WTC11 (cell line): ENCODE data around the gene ARHGAP4. TPM values are rescaled to one million over a fixed set of nuclear protein-coding genes. Genes with fewer than 3 reads are reported as not detected.

Source experiments
- ATAC-seq: fragments of 200-7000 bp; cut with Tn5 transposase; 2 replicates; pipeline ENCODE4 v1.10.0; 2021; ENCODE audit warnings: mild to moderate bottlenecking, moderate library complexity
- Bru-seq: library from RNA; stranded (reverse); fragments of 400-500 nt; gene quantifications from one replicate; lab custom pipeline; 2021; lab: Mats Ljungman, UMichigan
- CTCF ChIA-PET: fragments of 300-600 bp; sonication (Branson Sonifier 250); formaldehyde crosslinking; loops from one replicate; lab custom pipeline; 2021; ENCODE audit warnings: antibody characterized with exemption; lab: Charles Lee
- POLR2A ChIA-PET: fragments of 350-600 bp; sonication (Branson Sonifier 250); formaldehyde crosslinking; loops from one replicate; lab custom pipeline; 2021; ENCODE audit warnings: antibody characterized with exemption; lab: Charles Lee
- DNase-seq: peaks from one replicate; pipeline ENCODE4 v3.0.0; 2021; ENCODE audit warnings: low spot score
- H3K27ac Mint-ChIP-seq: 2 replicates; pipeline ENCODE4 v1.8.0; 2021; ENCODE audit warnings: mixed read lengths
- H3K27me3 Mint-ChIP-seq: 2 replicates; pipeline ENCODE4 v1.8.0; 2021; ENCODE audit warnings: low read depth, mild to moderate bottlenecking, moderate library complexity, mixed read lengths
- H3K36me3 Mint-ChIP-seq: 2 replicates; pipeline ENCODE4 v1.8.0; 2021; ENCODE audit warnings: mixed read lengths
- H3K4me1 Mint-ChIP-seq: 2 replicates; pipeline ENCODE4 v1.8.0; 2022; ENCODE audit warnings: mixed read lengths
- H3K4me3 Mint-ChIP-seq: 2 replicates; pipeline ENCODE4 v1.8.0; 2021; ENCODE audit warnings: mild to moderate bottlenecking, moderate library complexity, mixed read lengths
- H3K9me3 Mint-ChIP-seq: 2 replicates; pipeline ENCODE4 v1.8.0; 2021; ENCODE audit warnings: mixed read lengths
- ATF1 ChIP-seq: sonication (generic); formaldehyde crosslinking; IDR thresholded peaks from 2 replicates; pipeline ENCODE4 v1.8.1; 2023; ENCODE audit warnings: mild to moderate bottlenecking, moderate library complexity, missing genetic modification reagents
- E2F1 ChIP-seq: sonication (generic); formaldehyde crosslinking; IDR thresholded peaks from 2 replicates; pipeline ENCODE4 v1.8.0; 2022; ENCODE audit warnings: mild to moderate bottlenecking, missing genetic modification reagents
- E2F5 ChIP-seq: sonication (generic); formaldehyde crosslinking; IDR thresholded peaks from 2 replicates; pipeline ENCODE4 v1.8.1; 2022; ENCODE audit warnings: mild to moderate bottlenecking, moderate library complexity, missing genetic modification reagents
- ESRRA ChIP-seq: sonication (generic); formaldehyde crosslinking; IDR thresholded peaks from 2 replicates; pipeline ENCODE4 v1.8.1; 2022; ENCODE audit warnings: mild to moderate bottlenecking, missing genetic modification reagents, borderline replicate concordance
- FOXP1 ChIP-seq: sonication (generic); formaldehyde crosslinking; IDR thresholded peaks from 2 replicates; pipeline ENCODE4 v1.8.0; 2022; ENCODE audit warnings: missing genetic modification reagents, mild to moderate bottlenecking, moderate library complexity, borderline replicate concordance
- GABPB1 ChIP-seq: sonication (generic); formaldehyde crosslinking; IDR thresholded peaks from 2 replicates; pipeline ENCODE4 v1.8.1; 2023; ENCODE audit warnings: mild to moderate bottlenecking, missing genetic modification reagents
- HMGA2 ChIP-seq: fragments of 250-450 bp; sonication (Bioruptor Pico); IDR thresholded peaks from 2 replicates; pipeline ENCODE4 v1.4.0; 2021; ENCODE audit warnings: mild to moderate bottlenecking, moderate library complexity
- JUN ChIP-seq: sonication (generic); formaldehyde crosslinking; IDR thresholded peaks from 2 replicates; pipeline ENCODE4 v1.8.0; 2023; ENCODE audit warnings: mild to moderate bottlenecking, missing genetic modification reagents
- MXD4 ChIP-seq: fragments of 250-450 bp; sonication (Bioruptor Pico); IDR thresholded peaks from 2 replicates; pipeline ENCODE4 v1.8.0; 2021; ENCODE audit warnings: mild to moderate bottlenecking, moderate library complexity, borderline replicate concordance
- NFATC4 ChIP-seq: fragments of 250-450 bp; sonication (Bioruptor Pico); IDR thresholded peaks from 2 replicates; pipeline ENCODE4 v1.9.0; 2021; ENCODE audit warnings: mild to moderate bottlenecking
- NR3C1 ChIP-seq: sonication (generic); formaldehyde crosslinking; conservative IDR thresholded peaks from 2 replicates; pipeline ENCODE4 v1.8.1; 2023; ENCODE audit warnings: low read depth, mild to moderate bottlenecking, missing genetic modification reagents
- PRDM15 ChIP-seq: sonication (generic); formaldehyde crosslinking; IDR thresholded peaks from 2 replicates; pipeline ENCODE4 v1.8.0; 2022; ENCODE audit warnings: missing genetic modification reagents
- SMAD3 ChIP-seq: sonication (generic); formaldehyde crosslinking; IDR thresholded peaks from 2 replicates; pipeline ENCODE4 v1.8.0; 2022; ENCODE audit warnings: missing genetic modification reagents, mild to moderate bottlenecking, borderline replicate concordance
- TP53 ChIP-seq: sonication (generic); formaldehyde crosslinking; IDR thresholded peaks from 2 replicates; pipeline ENCODE4 v1.8.1; 2023; ENCODE audit warnings: mild to moderate bottlenecking, missing genetic modification reagents
- ZNF219 ChIP-seq: sonication (generic); formaldehyde crosslinking; IDR thresholded peaks from 2 replicates; pipeline ENCODE4 v1.8.0; 2023; ENCODE audit warnings: missing genetic modification reagents, mild to moderate bottlenecking, borderline replicate concordance
- ZNF232 ChIP-seq: sonication (generic); formaldehyde crosslinking; IDR thresholded peaks from 2 replicates; pipeline ENCODE4 v1.8.0; 2022; ENCODE audit warnings: mild to moderate bottlenecking, missing genetic modification reagents
- ZNF396 ChIP-seq: fragments of 250-450 bp; sonication (Bioruptor Pico); IDR thresholded peaks from 2 replicates; pipeline ENCODE4 v1.8.0; 2021; ENCODE audit warnings: mild to moderate bottlenecking, moderate library complexity, borderline replicate concordance
- ZNF416 ChIP-seq: fragments of 250-450 bp; sonication (Bioruptor Pico); IDR thresholded peaks from 2 replicates; pipeline ENCODE4 v1.9.0; 2021; ENCODE audit warnings: mild to moderate bottlenecking, inconsistent platforms
- long read RNA-seq, 3 experiments: library from RNA in 1 of 3; library from capped mRNA in 1 of 3; library from polyadenylated mRNA in 1 of 3; unstranded in 2 of 3; stranded (forward) in 1 of 3; transcript quantifications; one replicate each; pipeline ENCODE4 v2.0.0, GENCODE V29; 2021
- total RNA-seq: library from RNA; stranded (reverse); gene quantifications from 3 replicates; pipeline ENCODE4 v1.2.3, GENCODE V29; 2021
- TF ChIP-seq, protein P1 (sequence below): fragments of 250-450 bp; sonication (Bioruptor Pico); IDR thresholded peaks from 2 replicates; pipeline ENCODE4 v1.9.0; 2021; ENCODE audit warnings: moderate library complexity, mild to moderate bottlenecking, inconsistent platforms, borderline replicate concordance
- TF ChIP-seq, protein P2 (sequence below): sonication (generic); formaldehyde crosslinking; IDR thresholded peaks from 2 replicates; pipeline ENCODE4 v1.8.1; 2022; ENCODE audit warnings: mild to moderate bottlenecking, missing genetic modification reagents, moderate library complexity, borderline replicate concordance
- TF ChIP-seq, protein P3 (sequence below): sonication (generic); formaldehyde crosslinking; IDR thresholded peaks from 2 replicates; pipeline ENCODE4 v1.8.0; 2022; ENCODE audit warnings: mild to moderate bottlenecking, missing genetic modification reagents
- TF ChIP-seq, protein P4 (sequence below): sonication (generic); formaldehyde crosslinking; IDR thresholded peaks from 2 replicates; pipeline ENCODE4 v1.8.1; 2022; ENCODE audit warnings: missing genetic modification reagents, borderline replicate concordance
- TF ChIP-seq, protein P5 (sequence below): fragments of 250-450 bp; sonication (Bioruptor Pico); conservative IDR thresholded peaks from 2 replicates; pipeline ENCODE4 v1.9.0; 2021; ENCODE audit warnings: mild to moderate bottlenecking

Gene ARHGAP4
- 52.1 to 66.9 TPM (median 65.3 TPM) in 3 replicates for total RNA-seq
- Bru-seq, nascent RNA, result percentile 52 among the genes with signal in this experiment
- long read RNA-seq, experiment 1, transcript ARHGAP4-201 (22 exons, 3,235 nt), result major isoform, 49 of 115 reads
- long read RNA-seq, experiment 1, partial matches to known transcripts, result 28 of 115 reads
- long read RNA-seq, experiment 1, other reads (novel, unspliced or antisense), result 38 of 115 reads
- long read RNA-seq, experiment 2, transcript ARHGAP4-201 (22 exons, 3,235 nt), result major isoform, 13 of 49 reads
- long read RNA-seq, experiment 2, partial matches to known transcripts, result 22 of 49 reads
- long read RNA-seq, experiment 2, other reads (novel, unspliced or antisense), result 12 of 49 reads
- long read RNA-seq, experiment 3, result 0 reads

- H3K27me3 Mint-ChIP-seq, result no peaks in the 10 kb centered on the region
- peak within 1 kb of the TSS; percentile 86 for H3K4me3 Mint-ChIP-seq
- POLR2A ChIA-PET, result interaction anchor here (0.6 to 1.7 kb wide), 10 partner anchors 10 to 242 kb away, joined by 3 to 8 read pairs (median 4); no protein-coding TSS in a partner anchor
- peak within 1 kb of the TSS; percentile 87 for H3K27ac Mint-ChIP-seq
- DNase-seq, result peak; percentile 31
- CTCF ChIA-PET, result interaction anchor here (0.5 to 6.9 kb wide), 13 partner anchors 9 to 199 kb away, joined by 3 to 116 read pairs (median 5); partner anchors contain the start of genes NAA10 and RENBP
- H3K9me3 Mint-ChIP-seq, result no peaks in the 10 kb centered on the region
- ATAC-seq, result no peak
- no peaks in the 10 kb centered on the region for H3K36me3 Mint-ChIP-seq
- peaks cover 28% of the 10 kb centered on the region for H3K4me1 Mint-ChIP-seq
- no peak for TF ChIP-seq GABPB1 (CRISPR knock-in tag)
- no peak for TF ChIP-seq ZNF232
- TF ChIP-seq, protein P1, sequence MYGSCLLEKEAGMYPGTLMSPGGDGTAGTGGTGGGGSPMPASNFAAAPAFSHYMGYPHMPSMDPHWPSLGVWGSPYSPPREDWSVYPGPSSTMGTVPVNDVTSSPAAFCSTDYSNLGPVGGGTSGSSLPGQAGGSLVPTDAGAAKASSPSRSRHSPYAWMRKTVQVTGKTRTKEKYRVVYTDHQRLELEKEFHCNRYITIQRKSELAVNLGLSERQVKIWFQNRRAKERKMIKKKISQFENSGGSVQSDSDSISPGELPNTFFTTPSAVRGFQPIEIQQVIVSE (CRISPR knock-in tag), result no peak
- no peak for TF ChIP-seq SMAD3 (CRISPR knock-in tag)
- TF ChIP-seq E2F5 (CRISPR knock-in tag), result no peak
- TF ChIP-seq, protein P2, sequence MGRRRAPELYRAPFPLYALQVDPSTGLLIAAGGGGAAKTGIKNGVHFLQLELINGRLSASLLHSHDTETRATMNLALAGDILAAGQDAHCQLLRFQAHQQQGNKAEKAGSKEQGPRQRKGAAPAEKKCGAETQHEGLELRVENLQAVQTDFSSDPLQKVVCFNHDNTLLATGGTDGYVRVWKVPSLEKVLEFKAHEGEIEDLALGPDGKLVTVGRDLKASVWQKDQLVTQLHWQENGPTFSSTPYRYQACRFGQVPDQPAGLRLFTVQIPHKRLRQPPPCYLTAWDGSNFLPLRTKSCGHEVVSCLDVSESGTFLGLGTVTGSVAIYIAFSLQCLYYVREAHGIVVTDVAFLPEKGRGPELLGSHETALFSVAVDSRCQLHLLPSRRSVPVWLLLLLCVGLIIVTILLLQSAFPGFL (CRISPR knock-in tag), result no peak
- peak; percentile 51 for TF ChIP-seq FOXP1 (CRISPR knock-in tag)
- TF ChIP-seq ZNF416 (CRISPR knock-in tag), result no peak
- TF ChIP-seq PRDM15 (CRISPR knock-in tag), result no peak
- TF ChIP-seq, protein P3, sequence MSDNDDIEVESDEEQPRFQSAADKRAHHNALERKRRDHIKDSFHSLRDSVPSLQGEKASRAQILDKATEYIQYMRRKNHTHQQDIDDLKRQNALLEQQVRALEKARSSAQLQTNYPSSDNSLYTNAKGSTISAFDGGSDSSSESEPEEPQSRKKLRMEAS (CRISPR knock-in tag), result 0 out of 2 replicates have a peak, but pooled peaks have one; percentile 15
- TF ChIP-seq ATF1 (CRISPR knock-in tag), result no peak
- TF ChIP-seq ZNF219, result no peak
- TF ChIP-seq, protein P4, sequence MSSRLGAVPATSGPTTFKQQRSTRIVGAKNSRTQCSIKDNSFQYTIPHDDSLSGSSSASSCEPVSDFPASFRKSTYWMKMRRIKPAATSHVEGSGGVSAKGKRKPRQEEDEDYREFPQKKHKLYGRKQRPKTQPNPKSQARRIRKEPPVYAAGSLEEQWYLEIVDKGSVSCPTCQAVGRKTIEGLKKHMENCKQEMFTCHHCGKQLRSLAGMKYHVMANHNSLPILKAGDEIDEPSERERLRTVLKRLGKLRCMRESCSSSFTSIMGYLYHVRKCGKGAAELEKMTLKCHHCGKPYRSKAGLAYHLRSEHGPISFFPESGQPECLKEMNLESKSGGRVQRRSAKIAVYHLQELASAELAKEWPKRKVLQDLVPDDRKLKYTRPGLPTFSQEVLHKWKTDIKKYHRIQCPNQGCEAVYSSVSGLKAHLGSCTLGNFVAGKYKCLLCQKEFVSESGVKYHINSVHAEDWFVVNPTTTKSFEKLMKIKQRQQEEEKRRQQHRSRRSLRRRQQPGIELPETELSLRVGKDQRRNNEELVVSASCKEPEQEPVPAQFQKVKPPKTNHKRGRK (CRISPR knock-in tag), result no peak
- TF ChIP-seq, protein P5, sequence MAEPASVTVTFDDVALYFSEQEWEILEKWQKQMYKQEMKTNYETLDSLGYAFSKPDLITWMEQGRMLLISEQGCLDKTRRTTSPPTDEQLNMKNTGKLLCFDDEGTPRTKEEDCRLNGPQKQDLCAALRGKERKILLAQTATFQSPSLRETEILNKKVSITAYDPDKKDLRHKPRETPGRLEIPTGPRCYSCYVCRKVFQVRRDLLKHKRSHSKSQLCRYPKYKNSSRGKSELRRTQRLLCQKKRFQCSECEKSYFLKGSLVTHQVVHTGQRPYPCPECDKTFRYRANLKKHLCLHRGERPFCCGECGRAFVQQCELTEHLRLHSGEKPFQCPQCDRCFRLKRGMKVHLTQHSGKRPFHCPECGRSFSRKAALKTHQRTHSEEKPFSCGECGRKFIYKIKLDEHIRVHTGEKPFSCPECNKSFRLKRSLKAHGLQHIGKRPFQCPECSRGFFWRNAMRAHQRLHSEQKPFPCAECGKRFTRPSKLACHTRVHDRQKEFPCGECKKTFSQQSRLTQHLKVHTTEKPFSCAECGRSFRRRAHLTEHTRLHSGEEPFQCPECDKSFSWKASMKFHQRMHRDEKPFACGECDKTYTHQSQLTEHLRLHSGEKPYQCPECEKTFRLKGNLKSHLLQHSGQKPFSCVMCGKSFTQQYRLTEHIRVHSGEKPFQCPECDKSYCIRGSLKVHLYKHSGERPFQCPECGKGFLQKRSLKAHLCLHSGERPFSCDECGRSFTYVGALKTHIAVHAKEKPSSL (CRISPR knock-in tag), result no peak
- no peak for TF ChIP-seq TP53 (CRISPR knock-in tag)
- no peak for TF ChIP-seq ESRRA (CRISPR knock-in tag)
- no peak for TF ChIP-seq NR3C1 (CRISPR knock-in tag)
- no peak for TF ChIP-seq ZNF396 (CRISPR knock-in tag)
- TF ChIP-seq NFATC4, result peak; percentile 79; the same call in 1 of the 2 replicates
- no peak for TF ChIP-seq E2F1 (CRISPR knock-in tag)
- no peak for TF ChIP-seq HMGA2
- no peak for TF ChIP-seq MXD4 (CRISPR knock-in tag)
- 0 out of 2 replicates have a peak, but pooled peaks have one; percentile 25 for TF ChIP-seq JUN (CRISPR knock-in tag)
Measured at GRCh38 chrX:153925739-153926551, at the start of gene ARHGAP4. Gene ARHGAP4, minus strand, starts transcription at chrX:153926264. Its CDS starts 62 bp downstream, at chrX:153926202.
